ENCODE data around the gene INPP5D. TPM values are rescaled to one million over a fixed set of nuclear protein-coding genes. Genes with fewer than 3 reads are reported as not detected.
A peak's percentile ranks its signal among the peaks of the same experiment; 100 is the strongest.

INPP5D gene
- total RNA-seq, 2 experiments from 2014 or later = 79.5 to 92.6 TPM

- TF ChIP-seq EZH2phosphoT487 (IDR thresholded peaks at IDR 0.05; ENCODE audit: borderline replicate concordance, low read depth, low read length) (no peak), CTCF (conservative IDR thresholded peaks at IDR 0.05; ENCODE audit: low read length) (no peak)
- BruUV-seq (replicated peaks) = no TSS peak
- intact Hi-C loops (cut with micrococcal nuclease; ENCODE audit: unreplicated experiment) = no loop called here
Measured at GRCh38 chr2:233183869-233184418, 123.8 kb downstream of the INPP5D start.

DNA sequence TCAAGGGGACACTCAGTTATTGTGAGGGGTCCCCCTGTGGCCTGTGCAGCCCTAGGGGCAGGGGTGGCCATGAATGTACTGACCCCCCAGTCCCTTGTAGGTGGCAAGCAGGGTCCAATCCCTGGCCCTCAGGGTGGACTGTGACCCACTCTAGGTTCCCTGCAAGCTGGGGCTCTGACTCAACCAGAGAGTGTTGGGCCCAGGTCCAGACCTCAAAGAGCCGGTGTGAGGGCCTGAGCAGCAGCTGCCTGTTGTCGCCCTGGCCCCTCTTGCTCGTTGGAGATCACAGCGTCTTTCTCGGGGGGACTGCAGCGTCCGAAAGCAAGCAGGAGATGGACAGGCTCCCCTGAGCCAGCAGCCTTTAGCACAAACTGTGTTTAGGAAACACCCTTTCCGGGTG is 124.5 kb downstream of the INPP5D start:
- TF ChIP-seq CTCF (conservative IDR thresholded peaks at IDR 0.05; ENCODE audit: low read length) = no peak
- TF ChIP-seq EZH2phosphoT487 (IDR thresholded peaks at IDR 0.05; ENCODE audit: borderline replicate concordance, low read depth, low read length) = no peak
- Histone ChIP-seq H3K4me2 (ENCODE audit: low read length) (no peak overlapping the region), H3K79me2 (ENCODE audit: insufficient read depth, low read depth, low read length) (no peaks in the 10 kb centered on the region), H2AFZ (ENCODE audit: low read length) (no peak overlapping the region), H3K9me2 (ENCODE audit: insufficient read depth, low read length) (no peaks in the 10 kb centered on the region), H3K9me3 (ENCODE audit: low read length) (no peaks in the 10 kb centered on the region), H3K36me3 (ENCODE audit: insufficient read depth, low read length) (peaks cover 69% of the 10 kb centered on the region), H3K4me1 (ENCODE audit: insufficient read depth, low read length, poor library complexity, severe bottlenecking) (peaks cover 31% of the 10 kb centered on the region), H3K4me3 (ENCODE audit: low read depth, low read length, poor library complexity, severe bottlenecking) (no peak overlapping the region), H4K20me1 (ENCODE audit: insufficient read depth, low read length) (no peaks in the 10 kb centered on the region), H3K27ac (ENCODE audit: low read depth, low read length, poor library complexity, severe bottlenecking) (no peak overlapping the region)
- no peak for DNase-seq (ENCODE audit: low spot score)
- CTCF ChIA-PET (ENCODE audit: unreplicated experiment) = no interaction called here
- no TSS peak for BruUV-seq (replicated peaks)
- intact Hi-C loops (cut with micrococcal nuclease; ENCODE audit: unreplicated experiment) = no loop called here
- POLR2A ChIA-PET = interaction anchor here (0.8 to 2.0 kb wide), 5 partner anchors 10 to 57 kb away, joined by 3 to 6 read pairs (median 4); no protein-coding TSS in a partner anchor

More at GRCh38 chr2:233183869-233184418, 123.8 kb downstream of the INPP5D start:
- no peaks in the 10 kb centered on the region for H3K79me2 ChIP-seq (ENCODE audit: insufficient read depth, low read depth, low read length)
- no peaks in the 10 kb centered on the region for H4K20me1 ChIP-seq (ENCODE audit: insufficient read depth, low read length)
- ChIA-PET POLR2A (interaction anchor here (1.0 to 1.4 kb wide), 3 partner anchors 9 to 84 kb away, joined by 3 to 5 read pairs (median 4); no protein-coding TSS in a partner anchor), CTCF (ENCODE audit: unreplicated experiment) (interaction anchor here (0.6 kb wide), 1 partner anchor 152 kb away, joined by 3 read pairs; no protein-coding TSS in a partner anchor)
- no peaks in the 10 kb centered on the region for H3K9me3 ChIP-seq (ENCODE audit: low read length)
- H2AFZ ChIP-seq (ENCODE audit: low read length) = no peak overlapping the region
- H3K4me3 ChIP-seq (ENCODE audit: low read depth, low read length, poor library complexity, severe bottlenecking) = no peak overlapping the region
- H3K4me1 ChIP-seq (ENCODE audit: insufficient read depth, low read length, poor library complexity, severe bottlenecking) = peaks cover 32% of the 10 kb centered on the region
- H3K36me3 ChIP-seq (ENCODE audit: insufficient read depth, low read length) = peaks cover 69% of the 10 kb centered on the region
- H3K4me2 ChIP-seq (ENCODE audit: low read length) = no peak overlapping the region
- H3K9me2 ChIP-seq (ENCODE audit: insufficient read depth, low read length) = no peaks in the 10 kb centered on the region
- DNase-seq (ENCODE audit: low spot score) = no peak
- H3K27ac ChIP-seq (ENCODE audit: low read depth, low read length, poor library complexity, severe bottlenecking) = no peak overlapping the region

DNA sequence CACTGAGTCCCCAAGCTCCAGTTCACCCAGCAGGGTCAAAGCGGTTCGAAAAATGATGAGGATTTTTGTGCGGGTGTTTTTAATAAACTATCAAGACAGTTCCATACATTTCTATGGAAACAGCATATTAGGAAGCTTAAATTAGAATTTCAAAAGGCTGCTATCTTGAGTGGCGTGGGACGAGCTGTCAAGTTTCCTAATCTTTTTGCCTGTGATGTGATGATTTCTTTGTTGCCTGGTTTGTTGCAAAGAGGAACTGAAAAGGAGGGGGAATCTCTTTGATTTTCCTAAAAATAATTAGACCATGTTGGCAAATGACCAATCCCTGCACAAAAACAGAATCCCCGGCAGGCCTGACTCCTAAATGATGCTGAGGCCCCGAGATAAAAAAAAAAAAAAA is 125.2 kb downstream of the INPP5D start:
- Histone ChIP-seq H3K79me2 (ENCODE audit: insufficient read depth, low read depth, low read length) (no peaks in the 10 kb centered on the region), H3K4me1 (ENCODE audit: insufficient read depth, low read length, poor library complexity, severe bottlenecking) (peaks cover 25% of the 10 kb centered on the region), H3K4me2 (ENCODE audit: low read length) (peak overlapping the region; percentile 74), H3K27ac (ENCODE audit: low read depth, low read length, poor library complexity, severe bottlenecking) (peak overlapping the region; percentile 78), H3K9me2 (ENCODE audit: insufficient read depth, low read length) (no peaks in the 10 kb centered on the region), H2AFZ (ENCODE audit: low read length) (peak overlapping the region; percentile 18; the same call in 1 of the 2 replicates), H4K20me1 (ENCODE audit: insufficient read depth, low read length) (no peaks in the 10 kb centered on the region), H3K9me3 (ENCODE audit: low read length) (no peaks in the 10 kb centered on the region), H3K4me3 (ENCODE audit: low read depth, low read length, poor library complexity, severe bottlenecking) (peak overlapping the region; percentile 37), H3K36me3 (ENCODE audit: insufficient read depth, low read length) (peaks cover 69% of the 10 kb centered on the region)
- ChIA-PET CTCF (ENCODE audit: unreplicated experiment) (no interaction called here), POLR2A (interaction anchor here (0.7 to 2.0 kb wide), 7 partner anchors 11 to 51 kb away, joined by 3 to 10 read pairs (median 4); no protein-coding TSS in a partner anchor)
- TF ChIP-seq CTCF (conservative IDR thresholded peaks at IDR 0.05; ENCODE audit: low read length) = no peak
- no peak for TF ChIP-seq EZH2phosphoT487 (IDR thresholded peaks at IDR 0.05; ENCODE audit: borderline replicate concordance, low read depth, low read length)
- DNase-seq (ENCODE audit: low spot score) = no peak
- no TSS peak for BruUV-seq (replicated peaks)
- intact Hi-C loops (cut with micrococcal nuclease; ENCODE audit: unreplicated experiment) = no loop called here

Measured in OCI-LY7 (cell line).